ENCODE results near the gene PFAS. TPM values are rescaled to one million over a fixed set of nuclear protein-coding genes. Genes with fewer than 3 reads are reported as not detected.

Gene PFAS
- total and polyA plus RNA-seq, 10 of the 15 experiments (the other 5 are each of a cell fraction or from before 2014, with no cell fraction given) = 13.9 to 122 (median 47.2) TPM

DNA sequence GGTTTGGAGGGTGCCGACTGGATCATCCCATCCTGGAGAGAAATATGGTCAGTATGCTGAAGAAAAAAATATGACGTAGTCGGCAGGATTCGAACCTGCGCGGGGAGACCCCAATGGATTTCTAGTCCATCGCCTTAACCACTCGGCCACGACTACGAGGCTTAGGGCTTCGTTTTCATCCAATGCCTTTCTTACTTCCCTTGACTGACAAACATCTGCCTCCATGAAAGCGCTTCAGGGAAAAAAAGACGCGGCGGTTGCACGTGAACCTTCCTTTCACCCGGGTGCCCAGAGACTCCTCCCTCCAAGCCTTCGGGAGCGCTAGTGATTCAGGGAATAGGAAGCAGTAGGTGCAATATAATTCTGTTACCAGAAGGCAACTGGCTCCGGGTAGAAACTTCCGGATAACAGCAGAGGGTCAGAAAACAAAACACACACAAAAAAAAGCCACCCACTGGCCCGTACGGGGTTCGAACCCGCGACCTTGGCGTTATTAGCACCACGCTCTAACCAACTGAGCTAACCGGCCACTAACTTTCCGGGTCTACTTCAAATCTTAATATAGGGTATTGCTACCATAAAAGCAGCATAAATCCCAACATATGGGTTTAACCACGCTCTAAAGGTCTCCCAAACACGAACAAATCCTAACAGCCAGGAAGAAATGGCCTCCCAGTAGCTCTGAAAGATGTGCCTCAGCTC lies 22.4 kb upstream of the PFAS start (continued):
- peak; percentile 10; the same call in 1 of the 2 replicates for TF ChIP-seq MTA3 (IDR thresholded peaks at IDR 0.05; ENCODE audit: borderline replicate concordance, low read length)
- TF ChIP-seq RCOR1 (conservative IDR thresholded peaks at IDR 0.05; ENCODE audit: low read depth, low read length) = no peak
- TF ChIP-seq TCF3 (IDR thresholded peaks at IDR 0.05; ENCODE audit: borderline replicate concordance, insufficient read depth, low read depth, low read length) = no peak
- 0 out of 2 replicates have a peak, but pooled peaks have one; percentile 59 for TF ChIP-seq CBFB (IDR thresholded peaks at IDR 0.05; ENCODE audit: low read depth)
- no peak for TF ChIP-seq TAF1 (IDR thresholded peaks at IDR 0.05; ENCODE audit: borderline replicate concordance, low read depth, low read length)
- TF ChIP-seq SRF (IDR thresholded peaks at IDR 0.05; ENCODE audit: low read depth in 2 of 2, low read length in 2 of 2) = no peak
- TF ChIP-seq, protein P1, sequence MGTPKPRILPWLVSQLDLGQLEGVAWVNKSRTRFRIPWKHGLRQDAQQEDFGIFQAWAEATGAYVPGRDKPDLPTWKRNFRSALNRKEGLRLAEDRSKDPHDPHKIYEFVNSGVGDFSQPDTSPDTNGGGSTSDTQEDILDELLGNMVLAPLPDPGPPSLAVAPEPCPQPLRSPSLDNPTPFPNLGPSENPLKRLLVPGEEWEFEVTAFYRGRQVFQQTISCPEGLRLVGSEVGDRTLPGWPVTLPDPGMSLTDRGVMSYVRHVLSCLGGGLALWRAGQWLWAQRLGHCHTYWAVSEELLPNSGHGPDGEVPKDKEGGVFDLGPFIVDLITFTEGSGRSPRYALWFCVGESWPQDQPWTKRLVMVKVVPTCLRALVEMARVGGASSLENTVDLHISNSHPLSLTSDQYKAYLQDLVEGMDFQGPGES (IDR thresholded peaks at IDR 0.05) = no peak
- peak; percentile 38; the same call in 1 of the 2 replicates for TF ChIP-seq HDAC2 (IDR thresholded peaks at IDR 0.05)
- TF ChIP-seq, protein P2, sequence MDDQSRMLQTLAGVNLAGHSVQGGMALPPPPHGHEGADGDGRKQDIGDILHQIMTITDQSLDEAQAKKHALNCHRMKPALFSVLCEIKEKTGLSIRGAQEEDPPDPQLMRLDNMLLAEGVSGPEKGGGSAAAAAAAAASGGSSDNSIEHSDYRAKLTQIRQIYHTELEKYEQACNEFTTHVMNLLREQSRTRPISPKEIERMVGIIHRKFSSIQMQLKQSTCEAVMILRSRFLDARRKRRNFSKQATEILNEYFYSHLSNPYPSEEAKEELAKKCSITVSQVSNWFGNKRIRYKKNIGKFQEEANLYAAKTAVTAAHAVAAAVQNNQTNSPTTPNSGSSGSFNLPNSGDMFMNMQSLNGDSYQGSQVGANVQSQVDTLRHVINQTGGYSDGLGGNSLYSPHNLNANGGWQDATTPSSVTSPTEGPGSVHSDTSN (IDR thresholded peaks at IDR 0.05; ENCODE audit: insufficient replicate concordance, low read depth, low read length) = peak; percentile 68
- no peak for TF ChIP-seq PAX8 (IDR thresholded peaks at IDR 0.05)
- no peak; the same call in 1 of the 2 replicates for TF ChIP-seq STAT1 (conservative IDR thresholded peaks at IDR 0.05)
- no peak for TF ChIP-seq MEF2B (IDR thresholded peaks at IDR 0.05; ENCODE audit: partially characterized antibody, poor library complexity, severe bottlenecking)

Measured in GM12878 (cell line).